ENCODE measurements around the gene RPS28.

DNA sequence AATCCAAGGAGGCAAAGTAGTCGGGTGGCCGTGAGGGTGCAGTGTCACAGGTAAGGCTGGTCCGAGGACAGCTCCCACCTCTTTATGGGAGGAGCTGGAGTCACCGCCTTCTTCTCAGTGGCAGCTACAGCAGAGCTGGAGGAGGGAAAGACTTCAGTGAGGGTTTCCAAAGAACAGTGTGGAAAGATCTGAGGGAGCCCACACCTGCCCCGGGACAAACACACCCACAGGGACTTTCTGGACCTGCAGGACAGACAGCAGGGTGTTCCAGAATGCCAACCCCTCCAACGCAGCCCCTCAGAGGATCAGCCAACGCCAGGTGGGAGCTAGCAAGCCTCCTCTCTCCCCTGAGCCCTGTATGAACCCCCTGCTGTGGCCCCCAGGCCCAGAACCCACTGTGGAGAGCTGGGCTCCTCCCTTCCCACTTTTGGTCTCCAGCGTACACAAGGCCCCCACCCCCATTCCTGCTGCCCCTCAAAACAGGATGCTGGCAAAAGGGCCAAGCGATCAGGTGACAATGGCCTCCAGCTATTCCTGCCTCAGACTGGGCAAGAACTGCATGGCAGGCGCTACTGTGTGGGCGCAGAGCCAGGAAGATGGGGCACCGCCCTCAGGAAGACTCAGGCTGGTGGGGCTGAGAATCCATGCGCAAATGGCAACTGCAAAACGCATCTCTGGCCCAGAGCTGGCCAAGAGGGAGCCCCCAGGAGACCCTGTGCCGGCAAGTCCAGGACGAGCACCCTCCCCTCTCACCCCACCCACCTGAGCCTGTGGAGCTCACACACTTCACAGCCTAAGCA is 9.6 kb upstream of the RPS28 start:
- TF ChIP-seq CTCF (IDR thresholded peaks at IDR 0.05; ENCODE audit: insufficient read depth, low read length) (no peak), POLR2AphosphoS5 (IDR thresholded peaks at IDR 0.05; ENCODE audit: low read depth) (no peak), GABPA (IDR thresholded peaks at IDR 0.05; ENCODE audit: low read depth) (no peak), SPI1 (IDR thresholded peaks at IDR 0.05; ENCODE audit: borderline replicate concordance, low read depth) (no peak)
- TF ChIP-seq, protein P1, sequence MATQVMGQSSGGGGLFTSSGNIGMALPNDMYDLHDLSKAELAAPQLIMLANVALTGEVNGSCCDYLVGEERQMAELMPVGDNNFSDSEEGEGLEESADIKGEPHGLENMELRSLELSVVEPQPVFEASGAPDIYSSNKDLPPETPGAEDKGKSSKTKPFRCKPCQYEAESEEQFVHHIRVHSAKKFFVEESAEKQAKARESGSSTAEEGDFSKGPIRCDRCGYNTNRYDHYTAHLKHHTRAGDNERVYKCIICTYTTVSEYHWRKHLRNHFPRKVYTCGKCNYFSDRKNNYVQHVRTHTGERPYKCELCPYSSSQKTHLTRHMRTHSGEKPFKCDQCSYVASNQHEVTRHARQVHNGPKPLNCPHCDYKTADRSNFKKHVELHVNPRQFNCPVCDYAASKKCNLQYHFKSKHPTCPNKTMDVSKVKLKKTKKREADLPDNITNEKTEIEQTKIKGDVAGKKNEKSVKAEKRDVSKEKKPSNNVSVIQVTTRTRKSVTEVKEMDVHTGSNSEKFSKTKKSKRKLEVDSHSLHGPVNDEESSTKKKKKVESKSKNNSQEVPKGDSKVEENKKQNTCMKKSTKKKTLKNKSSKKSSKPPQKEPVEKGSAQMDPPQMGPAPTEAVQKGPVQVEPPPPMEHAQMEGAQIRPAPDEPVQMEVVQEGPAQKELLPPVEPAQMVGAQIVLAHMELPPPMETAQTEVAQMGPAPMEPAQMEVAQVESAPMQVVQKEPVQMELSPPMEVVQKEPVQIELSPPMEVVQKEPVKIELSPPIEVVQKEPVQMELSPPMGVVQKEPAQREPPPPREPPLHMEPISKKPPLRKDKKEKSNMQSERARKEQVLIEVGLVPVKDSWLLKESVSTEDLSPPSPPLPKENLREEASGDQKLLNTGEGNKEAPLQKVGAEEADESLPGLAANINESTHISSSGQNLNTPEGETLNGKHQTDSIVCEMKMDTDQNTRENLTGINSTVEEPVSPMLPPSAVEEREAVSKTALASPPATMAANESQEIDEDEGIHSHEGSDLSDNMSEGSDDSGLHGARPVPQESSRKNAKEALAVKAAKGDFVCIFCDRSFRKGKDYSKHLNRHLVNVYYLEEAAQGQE (IDR thresholded peaks at IDR 0.05; ENCODE audit: insufficient replicate concordance, low read depth): no peak
